Amygdala (tissue), 56 donors: Measurements from ENCODE around the gene NIM1K.
A peak's percentile ranks its signal among the peaks of the same experiment; 100 is the strongest.
"Not testable (repeated sequence)": the region's sequence is repeated elsewhere in the genome, so short reads cannot be mapped to it uniquely, and the experiment has no call there.

Experiments used
- DNase-seq, 56 donors: peaks; one replicate each; lab custom pipeline; 2025; lab: John Stamatoyannopoulos, UW

Gene NIM1K

GRCh38 chr5:43183101-43183500, 8.9 kb upstream of the NIM1K start:
- not testable (repeated sequence) for DNase-seq

- DNase-seq, result no peak
Measured at GRCh38 chr5:43190755-43191603, 1.0 kb upstream of the NIM1K start.

- DNase-seq, result peak in 47 of 56 donors; percentile 13 to 75 (median 43)
Measured at GRCh38 chr5:43192558-43193180, 644 bp downstream of the NIM1K start.

- DNase-seq, result peak in 43 of 56 donors; percentile 2 to 72 (median 29)
Measured at GRCh38 chr5:43193181-43193893, 1.3 kb downstream of the NIM1K start.

- peak in 38 of 56 donors; percentile 0 to 54 (median 20) for DNase-seq
Measured at GRCh38 chr5:43193894-43194265, 1.9 kb downstream of the NIM1K start.

- peak in 4 of 56 donors; percentile 1 to 20 (median 6) for DNase-seq
Measured at GRCh38 chr5:43195670-43196265, 3.7 kb downstream of the NIM1K start.

GRCh38 chr5:43197535-43197934, 5.5 kb downstream of the NIM1K start:
- no peak for DNase-seq

- not testable (repeated sequence) for DNase-seq
Measured at GRCh38 chr5:43201442-43201841, 9.4 kb downstream of the NIM1K start.

- DNase-seq, result no peak
Measured at GRCh38 chr5:43202380-43202779, 10.4 kb downstream of the NIM1K start.

GRCh38 chr5:43203373-43203772, 11.3 kb downstream of the NIM1K start:
- DNase-seq, result no peak

GRCh38 chr5:43204958-43205357, 12.9 kb downstream of the NIM1K start:
- DNase-seq, result no peak

- DNase-seq, result no peak
Measured at GRCh38 chr5:43207601-43208000, 15.6 kb downstream of the NIM1K start.

GRCh38 chr5:43208658-43209057, 16.6 kb downstream of the NIM1K start:
- DNase-seq, result no peak

GRCh38 chr5:43209060-43209459, 17.0 kb downstream of the NIM1K start:
- no peak for DNase-seq

GRCh38 chr5:43209833-43210232, 17.8 kb downstream of the NIM1K start:
- no peak for DNase-seq

- DNase-seq, result no peak
Measured at GRCh38 chr5:43210570-43210969, 18.5 kb downstream of the NIM1K start.

- no peak for DNase-seq
Measured at GRCh38 chr5:43213951-43214350, 21.9 kb downstream of the NIM1K start.

- no peak for DNase-seq
Measured at GRCh38 chr5:43215073-43215631, 23.1 kb downstream of the NIM1K start.

- no peak for DNase-seq
Measured at GRCh38 chr5:43216941-43217340, 24.9 kb downstream of the NIM1K start.

GRCh38 chr5:43219120-43219519, 27.1 kb downstream of the NIM1K start:
- no peak for DNase-seq

GRCh38 chr5:43221502-43221901, 29.5 kb downstream of the NIM1K start:
- DNase-seq, result no peak
